H9 (cell line): Measurements from ENCODE around the gene TAF11L3. TPM values are rescaled to one million over a fixed set of nuclear protein-coding genes. Genes with fewer than 3 reads are reported as not detected.
"Not testable (repeated sequence)": the region's sequence is repeated elsewhere in the genome, so short reads cannot be mapped to it uniquely, and the experiment has no call there.

Source experiments
- DNase-seq: peaks from one replicate; pipeline ENCODE4 v3.0.0-alpha.2; 2017
- H2AFZ ChIP-seq: one replicate; pipeline ENCODE4 v1.6.1; 2013; ENCODE audit warnings: mild to moderate bottlenecking, low read length, control low read depth, moderate library complexity
- H2AK5ac ChIP-seq: 2 replicates; pipeline ENCODE4 v1.6.1; 2013; ENCODE audit warnings: low read length, control low read depth, mixed read lengths; ENCODE audit not compliant: insufficient read length
- H2BK120ac ChIP-seq: one replicate; pipeline ENCODE4 v1.6.1; 2013; ENCODE audit warnings: low read depth, mild to moderate bottlenecking, low read length, control low read depth, inconsistent platforms; ENCODE audit not compliant: poor library complexity, severe bottlenecking
- H2BK12ac ChIP-seq: 2 replicates; pipeline ENCODE4 v1.6.1; 2013; ENCODE audit warnings: low read length, control low read depth, mixed read lengths, low read depth; ENCODE audit not compliant: insufficient read length
- H2BK15ac ChIP-seq: 2 replicates; pipeline ENCODE4 v1.6.1; 2013; ENCODE audit warnings: low read depth, low read length, control low read depth
- H2BK20ac ChIP-seq: one replicate; pipeline ENCODE4 v1.6.1; 2013; ENCODE audit warnings: low read depth, mild to moderate bottlenecking, low read length, control low read depth, inconsistent platforms; ENCODE audit not compliant: poor library complexity, severe bottlenecking
- H2BK5ac ChIP-seq: 2 replicates; pipeline ENCODE4 v1.6.1; 2013; ENCODE audit warnings: low read length, control low read depth, mixed read lengths; ENCODE audit not compliant: insufficient read length
- H3K14ac ChIP-seq: 2 replicates; pipeline ENCODE4 v1.6.1; 2013; ENCODE audit warnings: low read length, control low read depth; ENCODE audit not compliant: insufficient read depth
- H3K18ac ChIP-seq: 2 replicates; pipeline ENCODE4 v1.6.1; 2013; ENCODE audit warnings: low read depth, mild to moderate bottlenecking, mixed read lengths, low read length, control low read depth; ENCODE audit not compliant: insufficient read length
- H3K23ac ChIP-seq: 2 replicates; pipeline ENCODE4 v1.6.1; 2013; ENCODE audit warnings: low read length, control low read depth, mixed read lengths, low read depth; ENCODE audit not compliant: insufficient read length
- H3K23me2 ChIP-seq: 2 replicates; pipeline ENCODE4 v1.6.1; 2013; ENCODE audit warnings: low read depth, mild to moderate bottlenecking, mixed read lengths, low read length, control low read depth; ENCODE audit not compliant: insufficient read length, poor library complexity, severe bottlenecking
- H3K27ac ChIP-seq: 2 replicates; pipeline ENCODE4 v1.5.1; 2013; ENCODE audit warnings: low read length, control low read depth, mixed read lengths, low read depth; ENCODE audit not compliant: insufficient read length
- H3K27me3 ChIP-seq: 2 replicates; pipeline ENCODE4 v1.6.1; 2013; ENCODE audit warnings: low read length, control low read depth, inconsistent platforms; ENCODE audit not compliant: insufficient read depth
- H3K4ac ChIP-seq: 2 replicates; pipeline ENCODE4 v1.6.1; 2013; ENCODE audit warnings: low read depth, mild to moderate bottlenecking, control low read depth, inconsistent platforms, low read length, moderate library complexity
- H3K4me1 ChIP-seq: 2 replicates; pipeline ENCODE4 v1.6.1; 2013; ENCODE audit warnings: low read length, control low read depth, inconsistent platforms; ENCODE audit not compliant: insufficient read depth
- H3K4me2 ChIP-seq: 2 replicates; pipeline ENCODE4 v1.6.1; 2013; ENCODE audit warnings: low read length, control low read depth, mixed read lengths; ENCODE audit not compliant: insufficient read length, insufficient read depth
- H3K56ac ChIP-seq: 2 replicates; pipeline ENCODE4 v1.6.1; 2013; ENCODE audit warnings: low read depth, mild to moderate bottlenecking, mixed read lengths, low read length, control low read depth; ENCODE audit not compliant: insufficient read length
- H3K79me1 ChIP-seq: 2 replicates; pipeline ENCODE4 v1.6.1; 2013; ENCODE audit warnings: low read depth, mild to moderate bottlenecking, moderate library complexity, low read length, control low read depth, inconsistent platforms; ENCODE audit not compliant: insufficient read depth, poor library complexity, severe bottlenecking
- H3K79me2 ChIP-seq: 2 replicates; pipeline ENCODE4 v1.6.1; 2013; ENCODE audit warnings: low read length, control low read depth, inconsistent platforms; ENCODE audit not compliant: insufficient read depth
- H3K9ac ChIP-seq: 2 replicates; pipeline ENCODE4 v1.6.1; 2013; ENCODE audit warnings: low read length, control low read depth, mixed read lengths; ENCODE audit not compliant: insufficient read length; ENCODE audit errors: extremely low read depth
- H3K9me3 ChIP-seq: one replicate; pipeline ENCODE4 v1.6.1; 2013; ENCODE audit warnings: low read depth, low read length, inconsistent platforms; ENCODE audit not compliant: control insufficient read depth
- H3T11ph ChIP-seq: one replicate; pipeline ENCODE4 v1.6.1; 2013; ENCODE audit warnings: mild to moderate bottlenecking, low read length, control low read depth, inconsistent platforms
- H4K20me1 ChIP-seq: one replicate; pipeline ENCODE4 v1.6.1; 2013; ENCODE audit not compliant: control insufficient read depth, insufficient read length, insufficient read depth
- H4K5ac ChIP-seq: 2 replicates; pipeline ENCODE4 v1.6.1; 2013; ENCODE audit warnings: low read depth, mild to moderate bottlenecking, mixed read lengths, low read length, control low read depth; ENCODE audit not compliant: insufficient read length
- H4K8ac ChIP-seq: replicated peaks from 2 replicates; pipeline ENCODE4 v1.6.1; 2013; ENCODE audit warnings: low read length, control low read depth, mixed read lengths, low read depth; ENCODE audit not compliant: insufficient read length
- H4K91ac ChIP-seq: 2 replicates; pipeline ENCODE4 v1.6.1; 2013; ENCODE audit warnings: low read depth, mild to moderate bottlenecking, moderate library complexity, mixed read lengths, low read length, control low read depth; ENCODE audit not compliant: insufficient read length
- H3K27ac Mint-ChIP-seq, 3 experiments: 2 replicates in 2 of 3; 3 replicates in 1 of 3; pipeline ENCODE4 v1.8.0; 2020 to 2021; ENCODE audit warnings: mixed read lengths in 3 of 3, mild to moderate bottlenecking in 1 of 3, moderate library complexity in 1 of 3
- H3K27me3 Mint-ChIP-seq: 2 replicates; pipeline ENCODE4 v1.8.0; 2021; ENCODE audit warnings: low read depth, mild to moderate bottlenecking, moderate library complexity, mixed read lengths
- H3K36me3 Mint-ChIP-seq, 3 experiments: 2 replicates in 2 of 3; 3 replicates in 1 of 3; pipeline ENCODE4 v1.8.0; 2020 to 2021; ENCODE audit warnings: low read depth in 3 of 3, mixed read lengths in 3 of 3; ENCODE audit not compliant: insufficient read depth in 1 of 3
- H3K4me1 Mint-ChIP-seq, 2 experiments: 2 replicates each; pipeline ENCODE4 v1.8.0; 2020; ENCODE audit warnings: mixed read lengths in 2 of 2
- H3K4me3 Mint-ChIP-seq, 2 experiments: 2 replicates in 1 of 2; 3 replicates in 1 of 2; pipeline ENCODE4 v1.8.0; 2020 to 2021; ENCODE audit warnings: mild to moderate bottlenecking in 2 of 2, mixed read lengths in 2 of 2, moderate library complexity in 1 of 2
- H3K9me3 Mint-ChIP-seq, 2 experiments: 2 replicates in 1 of 2; 3 replicates in 1 of 2; pipeline ENCODE4 v1.8.0; 2020; ENCODE audit warnings: mild to moderate bottlenecking in 2 of 2, mixed read lengths in 2 of 2, moderate library complexity in 1 of 2
- CTCF ChIP-seq: fragments of 200-600 bp; sonication (generic); conservative IDR thresholded peaks from 3 replicates; pipeline ENCODE4 v1.8.0; 2021; ENCODE audit warnings: antibody characterized with exemption, mild to moderate bottlenecking
- WGBS: extraction: QIAGEN DNeasy Blood & Tissue Kit; methylation state at CpG from one replicate; pipeline ENCODE4 v1.1.7; 2013; ENCODE audit warnings: missing lambda C conversion rate, low lambda C conversion rate, mixed read lengths; ENCODE audit not compliant: insufficient read length; ENCODE audit errors: extremely low coverage; 5-methylcytosine and 5-hydroxymethylcytosine counted together
- total RNA-seq: library from RNA; stranded (reverse); gene quantifications from 2 replicates; pipeline ENCODE4 v1.2.1, GENCODE V29; 2021

Gene TAF11L3
- total RNA-seq, 1 experiment from 2014 or later, result not detected

DNA sequence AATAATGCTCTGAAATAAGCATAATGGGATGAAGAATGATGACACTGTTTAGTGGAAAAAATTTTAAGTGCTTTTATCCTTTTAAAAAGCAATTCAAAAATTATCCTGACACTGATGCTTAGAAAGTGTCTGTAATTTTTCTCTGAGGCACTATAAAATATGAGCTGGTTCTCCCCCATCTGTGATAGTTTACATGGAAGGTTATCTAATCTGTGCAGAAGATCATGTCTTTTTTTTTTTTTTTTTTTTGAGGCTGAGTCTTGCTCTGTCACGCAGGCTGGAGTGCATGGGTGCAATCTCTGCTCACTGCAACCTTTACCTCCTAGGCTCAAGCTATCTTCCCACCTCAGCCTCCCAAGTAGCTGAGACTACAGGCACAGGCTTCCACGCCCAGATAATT lies 35.4 kb upstream of the TAF11L3 start:
- Histone ChIP-seq H4K5ac (no peak overlapping the region), H3T11ph (no peak overlapping the region), H3K4ac (no peak overlapping the region), H2BK120ac (no peak overlapping the region), H3K9me3 (no peaks in the 10 kb centered on the region), H2BK15ac (no peak overlapping the region), H3K23ac (no peak overlapping the region), H3K18ac (no peak overlapping the region), H3K27me3 (no peaks in the 10 kb centered on the region), H3K79me1 (no peaks in the 10 kb centered on the region), H4K91ac (no peak overlapping the region), H2BK12ac (no peak overlapping the region), H3K4me1 (no peaks in the 10 kb centered on the region), H3K9ac (no peak overlapping the region), H4K8ac (no peak overlapping the region), H2BK5ac (no peak overlapping the region), H3K27ac (no peak overlapping the region), H3K4me2 (no peak overlapping the region), H2AFZ (no peak overlapping the region), H2BK20ac (no peak overlapping the region), H3K56ac (no peak overlapping the region), H4K20me1 (no peaks in the 10 kb centered on the region), H2AK5ac (no peak overlapping the region), H3K14ac (no peak overlapping the region), H3K23me2 (no peaks in the 10 kb centered on the region), H3K79me2 (no peaks in the 10 kb centered on the region)
- TF ChIP-seq CTCF, result no peak
- Mint-ChIP-seq H3K4me3 (no peak overlapping the region), H3K27me3 (no peaks in the 10 kb centered on the region), H3K4me1 (peaks cover 6 to 8% of the 10 kb centered on the region in 2 experiments), H3K36me3 (no peaks in the 10 kb centered on the region), H3K27ac (no peak overlapping the region), H3K9me3 (no peaks in the 10 kb centered on the region)
- DNase-seq, result no peak
- no CpG with 5 or more reads among the region's 2 CpGs for WGBS

DNA sequence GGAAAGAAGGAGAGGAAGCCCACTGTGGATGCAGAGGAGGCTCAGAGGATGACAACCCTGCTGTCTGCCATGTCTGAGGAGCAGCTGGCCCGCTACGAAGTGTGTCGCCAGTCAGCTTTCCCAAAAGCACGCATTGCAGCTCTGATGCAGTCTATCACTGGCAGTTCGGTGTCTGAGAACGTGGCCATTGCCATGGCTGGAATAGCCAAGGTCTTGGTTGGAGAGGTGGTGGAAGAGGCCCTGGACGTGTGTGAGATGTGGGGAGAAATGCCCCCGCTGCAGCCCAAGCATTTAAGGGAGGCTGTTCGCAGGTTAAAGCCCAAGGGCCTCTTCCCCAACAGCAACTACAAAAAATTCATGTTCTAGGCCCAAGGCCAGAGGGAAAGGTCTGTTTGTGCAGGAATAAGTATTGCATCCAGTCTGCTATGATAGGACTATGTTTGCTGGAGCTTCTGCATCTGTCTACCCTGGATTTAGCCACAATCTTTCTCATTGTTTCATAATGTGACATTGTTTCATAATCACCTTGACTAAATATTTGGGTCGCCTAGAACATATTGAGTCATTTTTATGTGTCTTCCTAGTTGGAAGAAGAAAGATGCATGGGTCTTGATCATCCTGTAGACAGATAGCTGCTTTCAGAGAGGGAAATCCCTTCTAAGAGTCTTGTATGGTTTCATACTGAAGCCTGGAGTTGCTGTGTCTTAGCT lies 31.5 kb upstream of the TAF11L3 start:
- H3K27me3 Mint-ChIP-seq, H3K9me3 Mint-ChIP-seq, H3K9me3 ChIP-seq, H3K79me2 ChIP-seq, H3K56ac ChIP-seq, H3K79me1 ChIP-seq, H2AK5ac ChIP-seq, H2BK120ac ChIP-seq, H3K36me3 Mint-ChIP-seq, H2BK12ac ChIP-seq, H3K4me2 ChIP-seq, H2BK20ac ChIP-seq, H2AFZ ChIP-seq, H3K23me2 ChIP-seq, H3K4me3 Mint-ChIP-seq, H3K27ac ChIP-seq, H4K91ac ChIP-seq, H4K20me1 ChIP-seq, H3K4ac ChIP-seq, H4K5ac ChIP-seq, H3K18ac ChIP-seq, H3T11ph ChIP-seq, DNase-seq, H2BK15ac ChIP-seq, H4K8ac ChIP-seq, H3K14ac ChIP-seq, H3K4me1 ChIP-seq, H3K4me1 Mint-ChIP-seq, H3K9ac ChIP-seq, H3K23ac ChIP-seq, H2BK5ac ChIP-seq, H3K27me3 ChIP-seq: not testable (repeated sequence)
- no CpG with 5 or more reads among the region's 10 CpGs for WGBS
- H3K27ac Mint-ChIP-seq, result 0 out of 7 replicates have a peak overlapping the region, but pooled peaks of 1 of the 3 experiments have one; percentile 44
